Frontal cortex (tissue), 1 donor: Measurements from ENCODE around the gene ZNF597. TPM values are rescaled to one million over a fixed set of nuclear protein-coding genes. Genes with fewer than 3 reads are reported as not detected.

Experiments
- small RNA-seq: library from RNA; depleted of rRNA; stranded (forward); fragments of <200 nt; gene quantifications from one replicate; pipeline ENCODE3, GENCODE V24; 2014
- total RNA-seq: library from RNA; depleted of rRNA; stranded (reverse); fragments of >200 nt; gene quantifications from one replicate; pipeline ENCODE4 v1.2.3, GENCODE V29; 2014

Gene ZNF597
- total RNA-seq, 1 donor from 2014 or later: 4.9 TPM

Small RNA genes lying within 50 kb of the gene (small RNA-seq; reads per million reads assigned to genes)
- not detected for gene MIR6126

Other genes with a start within 250 kb of the ZNF597 start
- 16.7 TPM for gene ZNF200, start 208.3 kb downstream of the ZNF597 start, total RNA-seq
- under 0.01 TPM for gene MEFV, start 186.9 kb downstream of the ZNF597 start, total RNA-seq
- gene ZNF263, start 160.0 kb downstream of the ZNF597 start, total RNA-seq: 45.7 TPM
- 22.0 TPM for gene TIGD7, start 138.1 kb downstream of the ZNF597 start, total RNA-seq
- 33.4 TPM for gene ZNF75A, start 138.0 kb downstream of the ZNF597 start, total RNA-seq
- gene OR2C1, start 87.6 kb downstream of the ZNF597 start, total RNA-seq: 0.82 TPM
- gene ZSCAN32, start 42.5 kb downstream of the ZNF597 start, total RNA-seq: 8.6 TPM
- 10.2 TPM for gene ZNF174, start 42.3 kb downstream of the ZNF597 start, total RNA-seq
- 9.4 TPM for gene NAA60, start 176 bp upstream of the ZNF597 start, total RNA-seq
- gene C16orf90, start 52.0 kb upstream of the ZNF597 start, total RNA-seq: not detected
- gene CLUAP1, start 57.5 kb upstream of the ZNF597 start, total RNA-seq: 42.0 TPM
- gene NLRC3, start 133.9 kb upstream of the ZNF597 start, total RNA-seq: 0.41 TPM
- 4.5 TPM for gene SLX4, start 168.1 kb upstream of the ZNF597 start, total RNA-seq
- 25.7 TPM for gene DNASE1, start 211.2 kb upstream of the ZNF597 start, total RNA-seq